Panc1 (cell line): Measurements from ENCODE around the gene ZNF185.

Experiments
- POLR2AphosphoS5 ChIP-seq: IDR thresholded peaks from 2 replicates; pipeline ENCODE4 v1.6.1; 2012; ENCODE audit warnings: mild to moderate bottlenecking, low read depth, low read length, moderate library complexity
- SIN3A ChIP-seq: IDR thresholded peaks from 2 replicates; pipeline ENCODE4 v1.6.1; 2012; ENCODE audit warnings: low read depth, mild to moderate bottlenecking, low read length, moderate library complexity, borderline replicate concordance; ENCODE audit not compliant: insufficient read depth
- TF ChIP-seq, protein P1 (sequence below): fragments of 450-650 bp; IDR thresholded peaks from 2 replicates; pipeline ENCODE4 v1.5.1; 2017; ENCODE audit warnings: mild to moderate bottlenecking

DNA sequence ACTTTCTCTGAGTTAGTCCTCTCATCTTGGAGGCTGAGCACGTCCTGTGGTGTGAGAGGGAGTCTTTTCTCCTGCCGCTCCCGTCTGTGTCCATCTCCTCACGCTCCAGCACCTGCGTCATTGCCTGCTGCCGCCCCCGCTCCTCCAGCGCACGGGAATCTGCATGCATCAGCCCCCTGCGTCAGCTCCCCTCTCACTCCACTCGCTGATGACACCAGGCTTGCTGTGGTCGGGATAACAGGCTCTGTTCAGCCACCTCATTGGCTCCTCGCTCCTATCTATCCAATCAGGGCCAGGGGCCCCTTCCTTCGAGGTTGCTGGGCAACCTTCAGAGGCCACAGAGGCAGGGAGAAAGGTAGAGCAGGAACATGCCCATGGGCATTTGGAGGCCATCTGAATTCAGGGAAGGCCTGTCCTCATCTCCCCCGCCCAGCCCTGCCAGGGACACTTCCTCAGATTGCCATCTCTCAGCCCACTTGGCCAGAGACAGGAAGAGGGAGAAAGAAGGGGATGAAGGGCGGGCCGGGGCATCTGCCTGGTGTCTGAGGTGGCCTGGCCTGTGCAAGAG lies 9.3 kb downstream of the ZNF185 start:
- TF ChIP-seq, protein P1, sequence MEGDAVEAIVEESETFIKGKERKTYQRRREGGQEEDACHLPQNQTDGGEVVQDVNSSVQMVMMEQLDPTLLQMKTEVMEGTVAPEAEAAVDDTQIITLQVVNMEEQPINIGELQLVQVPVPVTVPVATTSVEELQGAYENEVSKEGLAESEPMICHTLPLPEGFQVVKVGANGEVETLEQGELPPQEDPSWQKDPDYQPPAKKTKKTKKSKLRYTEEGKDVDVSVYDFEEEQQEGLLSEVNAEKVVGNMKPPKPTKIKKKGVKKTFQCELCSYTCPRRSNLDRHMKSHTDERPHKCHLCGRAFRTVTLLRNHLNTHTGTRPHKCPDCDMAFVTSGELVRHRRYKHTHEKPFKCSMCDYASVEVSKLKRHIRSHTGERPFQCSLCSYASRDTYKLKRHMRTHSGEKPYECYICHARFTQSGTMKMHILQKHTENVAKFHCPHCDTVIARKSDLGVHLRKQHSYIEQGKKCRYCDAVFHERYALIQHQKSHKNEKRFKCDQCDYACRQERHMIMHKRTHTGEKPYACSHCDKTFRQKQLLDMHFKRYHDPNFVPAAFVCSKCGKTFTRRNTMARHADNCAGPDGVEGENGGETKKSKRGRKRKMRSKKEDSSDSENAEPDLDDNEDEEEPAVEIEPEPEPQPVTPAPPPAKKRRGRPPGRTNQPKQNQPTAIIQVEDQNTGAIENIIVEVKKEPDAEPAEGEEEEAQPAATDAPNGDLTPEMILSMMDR, result no peak
- TF ChIP-seq SIN3A, result no peak
- TF ChIP-seq POLR2AphosphoS5, result no peak
